ENCODE data around the gene SEMA3B. TPM values are rescaled to one million over a fixed set of nuclear protein-coding genes. Genes with fewer than 3 reads are reported as not detected.

Gene SEMA3B
- 31.7 and 36.9 TPM in 2 replicates for total RNA-seq

GRCh38 chr3:50268703-50269451 is at the start of gene SEMA3B:
TSS of gene SEMA3B (plus strand) at chr3:50269147. CDS start at chr3:50269241, 94 bp downstream.

GRCh38 chr3:50235716-50236483 is 33.0 kb upstream of the SEMA3B start, which contains the start of gene GNAI2:
TSS of gene GNAI2 (plus strand) at chr3:50236204. CDS start at chr3:50236336, 132 bp downstream.

DNA sequence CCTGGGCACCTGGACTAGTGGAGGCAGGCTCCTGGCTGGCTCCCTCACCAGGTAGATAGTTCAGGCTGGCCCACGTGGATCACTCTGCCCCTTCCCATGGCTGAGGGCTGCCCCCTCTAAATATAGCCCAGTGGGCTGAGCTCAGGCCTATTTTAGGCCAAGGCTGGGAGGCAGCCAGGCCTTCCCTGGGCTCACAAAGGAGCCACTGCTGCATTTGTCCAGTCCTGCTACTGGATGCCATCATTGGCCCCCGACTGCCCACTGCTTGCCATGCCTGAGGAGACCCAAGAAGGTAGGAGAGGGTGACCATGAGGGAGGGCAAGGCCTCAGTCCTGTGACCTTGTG is 9.9 kb downstream of the SEMA3B start, which contains the start of gene LSMEM2:
Gene LSMEM2 (plus strand): TSS at position 208 of the 345 bp plus-strand sequence. CDS start 27 bp downstream, at position 235.

GRCh38 chr3:50292159-50293078 is 23.5 kb downstream of the SEMA3B start, which contains the start of gene IFRD2:
TSS of gene IFRD2 (minus strand) at chr3:50292429. CDS start at chr3:50292274, 155 bp downstream.

DNA sequence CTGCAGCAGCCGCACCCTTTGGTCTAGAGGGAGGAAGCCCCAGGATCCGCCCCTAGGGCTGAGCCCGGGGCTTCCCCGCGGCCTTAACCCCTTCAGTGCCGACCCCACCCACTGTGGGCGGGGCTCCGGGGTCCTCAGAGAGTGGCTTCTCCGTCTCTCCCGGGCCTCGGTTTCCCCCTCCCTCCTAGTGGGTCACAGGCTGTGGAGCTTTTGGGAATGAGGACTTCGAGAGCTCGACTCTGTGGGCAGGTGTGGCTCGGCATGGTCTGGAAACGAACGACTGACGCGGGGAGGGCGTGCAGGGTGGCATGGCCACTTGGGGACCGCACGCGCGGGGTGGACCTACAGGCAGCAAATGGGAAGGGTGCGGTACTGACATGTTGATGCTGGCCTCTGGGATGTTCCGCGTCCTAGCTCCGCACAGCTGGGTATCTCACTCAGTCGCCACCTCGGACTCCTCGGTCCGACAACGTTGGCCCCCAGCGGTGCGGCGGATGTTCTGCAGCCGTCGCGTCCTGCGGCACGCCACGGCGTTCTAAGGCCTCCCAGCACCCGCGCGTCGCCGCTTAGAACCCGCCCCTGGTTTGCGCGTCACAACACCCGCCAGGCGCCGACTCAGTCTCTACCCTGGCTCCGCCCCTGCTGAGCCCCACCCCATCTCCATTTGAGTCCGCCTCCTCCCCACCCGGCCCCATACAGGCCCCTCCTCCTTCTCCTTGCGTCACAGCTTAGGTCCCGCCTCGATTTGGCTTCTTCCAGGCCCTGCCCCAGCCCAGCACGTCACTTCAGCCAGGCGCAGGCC is 30.1 kb downstream of the SEMA3B start, which contains the start of the genes HYAL3 and NAA80:
Gene HYAL3 (minus strand): TSS at position 570 of the 802 bp plus-strand sequence. CDS start 3,803 bp downstream, outside the sequence.
Gene NAA80 (minus strand): TSS at position 570 of the 802 bp plus-strand sequence. CDS start 1,942 bp downstream, outside the sequence.

DNA sequence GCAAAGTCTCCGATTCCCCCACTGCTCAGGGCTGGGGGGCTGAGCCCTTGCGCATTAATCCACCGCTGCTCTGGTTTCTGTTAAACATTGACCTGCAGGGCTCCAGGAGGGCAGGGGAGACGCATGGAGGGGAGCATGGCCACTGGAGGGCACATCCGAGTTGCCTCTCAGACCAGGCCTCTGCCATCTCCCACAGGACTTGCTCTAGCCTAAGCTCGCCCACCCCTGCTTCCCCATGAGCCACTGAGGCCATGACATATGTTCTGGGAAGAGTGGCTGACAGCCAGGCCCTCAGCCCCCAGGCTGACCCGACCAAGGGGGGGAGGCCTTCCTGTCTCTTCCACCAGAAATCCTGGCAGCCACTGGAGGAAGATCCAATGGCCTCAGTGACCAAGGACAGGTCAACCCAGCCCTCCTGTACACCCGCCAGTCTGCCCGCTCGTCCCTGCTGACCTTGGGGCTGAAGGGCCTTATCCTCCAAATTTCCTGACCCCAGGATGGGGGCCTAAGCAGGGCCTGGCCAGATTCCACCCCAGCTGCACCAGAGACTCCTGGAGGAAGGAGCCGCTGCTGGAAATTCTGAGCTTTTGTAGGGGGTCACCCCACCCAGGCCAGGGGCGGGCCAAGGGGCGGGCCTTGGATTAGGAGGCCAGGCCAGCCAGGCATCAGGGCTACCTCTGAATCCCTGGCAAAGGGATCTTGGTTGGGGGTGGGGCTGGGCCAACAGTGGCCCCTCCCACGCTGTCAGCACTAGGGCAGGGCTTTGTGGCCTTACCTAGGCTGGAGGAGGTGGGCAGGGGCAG is 34.3 kb downstream of the SEMA3B start, which contains the start of gene HYAL1:
Gene HYAL1 (minus strand): TSS at position 562 of the 803 bp plus-strand sequence. CDS start 618 bp downstream, outside the sequence.

DNA sequence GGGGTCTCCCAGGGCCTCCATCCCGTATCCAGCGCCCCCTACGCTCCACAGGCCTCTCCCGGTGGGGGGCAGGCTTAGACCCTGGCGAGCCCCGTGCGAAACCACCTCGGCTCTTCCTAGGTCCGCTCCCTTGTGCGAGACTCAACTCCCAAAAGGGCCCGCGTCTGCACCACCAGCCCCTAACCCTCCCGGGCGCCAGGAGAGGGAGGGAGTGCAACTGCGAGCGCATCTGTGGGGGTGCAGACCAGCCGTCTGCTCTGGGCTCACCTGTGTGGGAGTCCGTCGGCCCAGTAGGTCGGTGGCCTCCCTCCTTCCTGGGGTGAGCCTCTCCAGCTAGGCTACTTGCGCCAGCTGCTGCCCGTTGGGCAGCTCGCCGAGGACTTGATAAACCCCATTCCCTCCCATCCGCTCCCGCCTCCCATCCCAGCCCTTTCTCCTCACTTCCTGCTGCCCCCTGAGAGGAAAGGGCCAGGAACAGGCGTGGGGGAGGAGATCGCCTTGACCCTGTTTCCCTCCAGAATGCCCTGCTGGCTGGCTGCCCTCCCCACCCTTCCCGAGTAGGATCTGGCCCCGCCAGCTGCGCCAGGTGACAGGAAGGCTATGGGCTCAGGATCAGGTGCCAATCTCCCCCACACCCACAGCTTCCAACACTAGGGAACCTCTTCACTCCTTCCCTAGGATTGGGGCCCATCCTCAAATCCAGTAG is 53.6 kb downstream of the SEMA3B start, which contains the start of gene HYAL2:
Gene HYAL2 (minus strand): TSS at position 360 of the 706 bp plus-strand sequence. CDS start 2,256 bp downstream, outside the sequence.

Other genes with a start within 250 kb of the SEMA3B start
- 115 and 400 TPM in 2 replicates for gene RBM5, start 180.2 kb upstream of the SEMA3B start, total RNA-seq
- gene SEMA3F, start 113.8 kb upstream of the SEMA3B start, total RNA-seq = 2.1 and 4.7 TPM in 2 replicates
- not detected in 2 replicates for gene GNAT1, start 77.5 kb upstream of the SEMA3B start, total RNA-seq
- gene SLC38A3, start 63.9 kb upstream of the SEMA3B start, total RNA-seq = not detected in 2 replicates
- gene GNAI2, start 32.9 kb upstream of the SEMA3B start, total RNA-seq = 293 and 296 TPM in 2 replicates
- gene LSMEM2, start 9.9 kb downstream of the SEMA3B start, total RNA-seq = not detected in 2 replicates
- gene IFRD2, start 23.3 kb downstream of the SEMA3B start, total RNA-seq = 24.2 and 26.0 TPM in 2 replicates
- 3.9 and 6.6 TPM in 2 replicates for gene HYAL3, start 30.3 kb downstream of the SEMA3B start, total RNA-seq
- gene NAA80, start 30.3 kb downstream of the SEMA3B start, total RNA-seq = 2.2 and 3.8 TPM in 2 replicates
- gene HYAL1, start 34.4 kb downstream of the SEMA3B start, total RNA-seq = 1.2 and 2.7 TPM in 2 replicates
- gene HYAL2, start 53.6 kb downstream of the SEMA3B start, total RNA-seq = 62.7 and 75.0 TPM in 2 replicates
- gene TUSC2, start 59.1 kb downstream of the SEMA3B start, total RNA-seq = 8.4 and 9.5 TPM in 2 replicates
- 35.1 and 38.6 TPM in 2 replicates for gene RASSF1, start 71.7 kb downstream of the SEMA3B start, total RNA-seq
- 1.3 and 1.4 TPM in 2 replicates for gene ZMYND10, start 76.6 kb downstream of the SEMA3B start, total RNA-seq
- gene NPRL2, start 81.6 kb downstream of the SEMA3B start, total RNA-seq = 22.5 and 30.1 TPM in 2 replicates
- gene CYB561D2, start 81.7 kb downstream of the SEMA3B start, total RNA-seq = 24.0 and 26.0 TPM in 2 replicates
- gene TMEM115, start 90.4 kb downstream of the SEMA3B start, total RNA-seq = 29.2 and 32.9 TPM in 2 replicates
- gene CACNA2D2, start 234.5 kb downstream of the SEMA3B start, total RNA-seq = 0.09 and 0.16 TPM in 2 replicates

All from bronchial smooth muscle cell (primary cell).